Cardiac muscle cell (in vitro differentiated cells and primary cell): Measurements from ENCODE around the gene ZDHHC4. TPM values are rescaled to one million over a fixed set of nuclear protein-coding genes. Genes with fewer than 3 reads are reported as not detected.
"Not testable (repeated sequence)": the region's sequence is repeated elsewhere in the genome, so short reads cannot be mapped to it uniquely, and the experiment has no call there.

Source experiments
- DNase-seq, 2 donors: peaks; one replicate each; pipeline versions ENCODE4 v3.0.0 to v3.0.0-alpha.2; 2010 to 2017; ENCODE audit warnings: low read depth in 1 of 2, low spot score in 1 of 2
- H3K27ac ChIP-seq: fragments of 200-600 bp; sonication (generic); 2 replicates; pipeline ENCODE4 v1.5.1; 2016
- H3K27me3 ChIP-seq: fragments of 200-600 bp; sonication (generic); 2 replicates; pipeline ENCODE4 v1.6.0; 2016; ENCODE audit warnings: control low read depth
- H3K36me3 ChIP-seq: fragments of 200-600 bp; sonication (generic); 2 replicates; pipeline ENCODE4 v1.5.1; 2016; ENCODE audit warnings: control low read depth
- H3K4me1 ChIP-seq: fragments of 200-600 bp; sonication (generic); 2 replicates; pipeline ENCODE4 v1.8.1; 2017; ENCODE audit warnings: low read depth, mild to moderate bottlenecking, mixed run types
- H3K4me3 ChIP-seq: fragments of 200-600 bp; sonication (generic); 2 replicates; pipeline ENCODE4 v1.5.1; 2016; ENCODE audit warnings: mild to moderate bottlenecking
- H3K9me3 ChIP-seq: fragments of 200-600 bp; sonication (generic); 2 replicates; pipeline ENCODE4 v1.5.1; 2017; ENCODE audit warnings: low read depth, mild to moderate bottlenecking, control low read depth
- polyA plus RNA-seq: library from polyadenylated mRNA; unstranded; fragments of >200 nt; fragmentation: Nextera tagmentation; extraction: Ambion mirVana; gene quantifications from 2 replicates; pipeline ENCODE4 v1.2.1, GENCODE V29; 2016
- total RNA-seq: library from RNA; depleted of rRNA; stranded (reverse); fragments of >200 nt; gene quantifications from 2 replicates; pipeline ENCODE4 v1.2.3, GENCODE V29; 2016
- TF ChIP-seq, protein P1 (sequence below): IDR thresholded peaks from 2 replicates; pipeline ENCODE4 v1.5.1; 2012; ENCODE audit warnings: low read depth, mild to moderate bottlenecking, low read length

The ZDHHC4 gene
- total and polyA plus RNA-seq, 2 experiments from 2014 or later, result 51.7 to 110 TPM

- Histone ChIP-seq H3K27ac (no peak overlapping the region), H3K4me3 (no peak overlapping the region), H3K36me3 (no peaks in the 10 kb centered on the region), H3K9me3 (no peaks in the 10 kb centered on the region), H3K27me3 (no peaks in the 10 kb centered on the region), H3K4me1 (no peaks in the 10 kb centered on the region)
- TF ChIP-seq, protein P1, sequence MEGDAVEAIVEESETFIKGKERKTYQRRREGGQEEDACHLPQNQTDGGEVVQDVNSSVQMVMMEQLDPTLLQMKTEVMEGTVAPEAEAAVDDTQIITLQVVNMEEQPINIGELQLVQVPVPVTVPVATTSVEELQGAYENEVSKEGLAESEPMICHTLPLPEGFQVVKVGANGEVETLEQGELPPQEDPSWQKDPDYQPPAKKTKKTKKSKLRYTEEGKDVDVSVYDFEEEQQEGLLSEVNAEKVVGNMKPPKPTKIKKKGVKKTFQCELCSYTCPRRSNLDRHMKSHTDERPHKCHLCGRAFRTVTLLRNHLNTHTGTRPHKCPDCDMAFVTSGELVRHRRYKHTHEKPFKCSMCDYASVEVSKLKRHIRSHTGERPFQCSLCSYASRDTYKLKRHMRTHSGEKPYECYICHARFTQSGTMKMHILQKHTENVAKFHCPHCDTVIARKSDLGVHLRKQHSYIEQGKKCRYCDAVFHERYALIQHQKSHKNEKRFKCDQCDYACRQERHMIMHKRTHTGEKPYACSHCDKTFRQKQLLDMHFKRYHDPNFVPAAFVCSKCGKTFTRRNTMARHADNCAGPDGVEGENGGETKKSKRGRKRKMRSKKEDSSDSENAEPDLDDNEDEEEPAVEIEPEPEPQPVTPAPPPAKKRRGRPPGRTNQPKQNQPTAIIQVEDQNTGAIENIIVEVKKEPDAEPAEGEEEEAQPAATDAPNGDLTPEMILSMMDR, result no peak
- no peak for DNase-seq
These were observed 53.0 kb downstream of the ZDHHC4 start for GRCh38 chr7:6630007-6630849.

DNA sequence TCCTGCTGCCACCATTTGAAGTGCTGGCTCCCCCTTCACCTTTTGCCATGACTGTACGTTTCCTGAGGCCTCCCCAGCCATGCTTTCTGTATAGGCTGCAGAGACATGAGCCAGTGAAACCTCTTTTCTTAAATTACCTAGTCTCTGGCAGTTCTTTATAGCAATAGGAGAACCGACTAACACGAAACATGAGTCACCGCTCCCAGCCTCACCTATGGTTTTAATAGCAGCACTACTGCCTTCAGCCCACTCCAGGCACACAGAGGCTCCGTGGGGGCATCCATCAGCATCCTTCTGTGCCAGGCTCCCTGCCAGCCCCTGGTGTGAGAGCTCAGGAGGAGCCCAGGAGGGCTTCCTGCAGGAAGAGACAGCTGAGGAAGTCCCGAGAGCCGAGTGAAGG is 54.4 kb downstream of the ZDHHC4 start:
- no peak overlapping the region for H3K27ac ChIP-seq
- no peak overlapping the region for H3K4me3 ChIP-seq
- no peaks in the 10 kb centered on the region for H3K27me3 ChIP-seq
- TF ChIP-seq, protein P1, result no peak
- H3K36me3 ChIP-seq, result no peaks in the 10 kb centered on the region
- DNase-seq, result no peak
- peaks cover 4% of the 10 kb centered on the region for H3K4me1 ChIP-seq
- no peaks in the 10 kb centered on the region for H3K9me3 ChIP-seq

DNA sequence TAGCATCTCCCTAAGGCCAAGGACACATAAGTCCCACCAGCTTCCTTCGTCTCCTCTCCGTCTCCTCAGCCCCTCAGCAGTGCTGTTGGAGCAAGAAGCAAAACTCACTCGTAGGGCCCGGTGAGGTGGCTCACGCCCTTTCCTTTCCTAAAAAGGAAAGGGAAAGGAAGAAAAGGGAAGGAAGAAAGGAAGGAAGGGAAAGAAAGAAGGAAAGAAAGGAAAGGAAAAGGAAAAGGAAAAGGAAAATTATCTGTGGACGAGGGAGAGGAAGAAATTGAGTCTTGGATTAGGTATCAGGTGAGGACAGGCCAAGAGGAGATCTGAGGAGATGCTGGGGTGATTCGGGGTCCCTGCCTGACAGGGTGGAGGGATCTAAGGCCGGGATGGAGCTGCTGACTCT is 56.8 kb downstream of the ZDHHC4 start:
- Histone ChIP-seq H3K36me3 (no peaks in the 10 kb centered on the region), H3K4me1 (peaks cover 11% of the 10 kb centered on the region), H3K9me3 (no peaks in the 10 kb centered on the region), H3K27ac (no peak overlapping the region), H3K4me3 (no peak overlapping the region), H3K27me3 (no peaks in the 10 kb centered on the region)
- DNase-seq, result no peak
- TF ChIP-seq, protein P1, result no peak

- H3K4me3 ChIP-seq, H3K9me3 ChIP-seq, H3K27me3 ChIP-seq, H3K36me3 ChIP-seq, DNase-seq, H3K27ac ChIP-seq: not testable (repeated sequence)
- H3K4me1 ChIP-seq, result peaks cover 11% of the 10 kb centered on the region
These were observed 57.7 kb downstream of the ZDHHC4 start for GRCh38 chr7:6634971-6635370.

- peaks cover 11% of the 10 kb centered on the region for H3K4me1 ChIP-seq
- no peaks in the 10 kb centered on the region for H3K9me3 ChIP-seq
- H3K27ac ChIP-seq, result peak within 1 kb of the TSS; percentile 50
- TF ChIP-seq, protein P1, result no peak
- peaks cover 3% of the 10 kb centered on the region for H3K36me3 ChIP-seq
- H3K27me3 ChIP-seq, result no peaks in the 10 kb centered on the region
- peak; percentile 56 to 62 for DNase-seq
- peak within 1 kb of the TSS; percentile 93 for H3K4me3 ChIP-seq
These were observed 59.7 kb downstream of the ZDHHC4 start, which contains the start of gene ZNF316 for GRCh38 chr7:6636741-6637543. Gene ZNF316, plus strand, starts transcription at chr7:6637318. Its CDS starts 5,092 bp downstream, at chr7:6642410.
